Measurements from ENCODE around the gene S1PR5.

S1PR5 gene

DNA sequence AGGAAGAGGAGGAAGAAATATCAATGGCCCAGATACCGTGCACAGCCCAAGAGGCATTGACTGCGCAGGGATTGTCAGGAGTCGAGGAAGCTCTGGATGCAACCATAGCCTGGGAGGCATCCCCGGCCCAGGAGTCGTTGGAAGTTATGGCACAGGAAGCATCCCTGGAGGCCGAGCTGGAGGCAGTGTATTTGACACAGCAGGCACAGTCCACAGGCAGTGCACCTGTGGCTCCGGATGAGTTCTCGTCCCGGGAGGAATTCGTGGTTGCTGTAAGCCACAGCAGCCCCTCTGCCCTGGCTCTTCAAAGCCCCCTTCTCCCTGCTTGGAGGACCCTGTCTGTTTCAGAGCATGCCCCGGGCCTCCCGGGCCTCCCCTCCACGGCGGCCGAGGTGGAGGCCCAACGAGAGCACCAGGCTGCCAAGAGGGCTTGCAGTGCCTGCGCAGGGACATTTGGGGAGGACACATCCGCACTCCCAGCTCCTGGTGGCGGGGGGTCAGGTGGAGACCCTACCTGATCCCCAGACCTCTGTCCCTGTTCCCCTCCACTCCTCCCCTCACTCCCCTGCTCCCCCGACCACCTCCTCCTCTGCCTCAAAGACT is 50.0 kb downstream of the S1PR5 start:
- no peak for DNase-seq (ENCODE audit: low read depth)

DNA sequence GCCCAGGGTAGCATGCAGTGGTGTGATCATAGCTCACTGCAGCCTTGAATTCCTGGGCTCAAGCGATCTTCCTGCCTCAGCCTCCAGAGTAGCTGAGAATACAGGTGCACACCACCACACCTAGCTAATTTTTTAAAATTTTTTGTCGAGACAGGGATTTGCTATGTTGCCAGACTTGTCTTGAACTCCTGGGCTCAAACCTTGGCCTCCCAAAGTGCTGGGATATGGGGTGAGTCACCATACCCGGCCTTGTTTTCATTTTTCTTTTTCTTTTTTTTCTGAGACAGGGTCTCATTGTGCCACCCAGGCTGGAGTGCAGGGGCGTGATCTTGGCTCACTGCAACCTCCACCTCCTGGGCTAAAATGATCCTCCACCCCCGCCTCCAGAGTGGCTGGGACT is 52.8 kb downstream of the S1PR5 start:
- DNase-seq (ENCODE audit: low read depth): no peak

All from EH (cell line).